ENCODE data around the gene MYBPH. TPM values are rescaled to one million over a fixed set of nuclear protein-coding genes. Genes with fewer than 3 reads are reported as not detected.
A peak's percentile ranks its signal among the peaks of the same experiment; 100 is the strongest.

MYBPH gene
- total RNA-seq, 3 donors from 2014 or later, result not detected

GRCh38 chr1:203177470-203178039, 1.9 kb upstream of the MYBPH start:
- ATAC-seq, result peak; percentile 28

GRCh38 chr1:203177036-203177405, 1.4 kb upstream of the MYBPH start:
- intact Hi-C loops (cut with DNase I, micrococcal nuclease), result no loop called here
- ATAC-seq (no peak), DNase-seq (no peak)
- H3K36me3 ChIP-seq (ENCODE audit: low read depth), result no peaks in the 10 kb centered on the region
- no peak overlapping the region for H3K4me3 ChIP-seq
- H3K4me1 ChIP-seq (ENCODE audit: low read depth), result no peaks in the 10 kb centered on the region
- no peaks in the 10 kb centered on the region for H3K9me3 ChIP-seq
- no peak for TF ChIP-seq CTCF (IDR thresholded peaks at IDR 0.05)

More at GRCh38 chr1:203177470-203178039, 1.9 kb upstream of the MYBPH start:
- intact Hi-C loops (cut with DNase I, micrococcal nuclease), result no loop called here
- no peaks in the 10 kb centered on the region for H3K36me3 ChIP-seq (ENCODE audit: low read depth)
- TF ChIP-seq CTCF (IDR thresholded peaks at IDR 0.05), result no peak
- DNase-seq, result no peak
- H3K9me3 ChIP-seq, result no peaks in the 10 kb centered on the region
- no peaks in the 10 kb centered on the region for H3K4me1 ChIP-seq (ENCODE audit: low read depth)
- no peak overlapping the region for H3K4me3 ChIP-seq

- Histone ChIP-seq H3K4me1 (ENCODE audit: low read depth) (no peaks in the 10 kb centered on the region), H3K4me3 (no peak overlapping the region), H3K9me3 (no peaks in the 10 kb centered on the region), H3K36me3 (ENCODE audit: low read depth) (no peaks in the 10 kb centered on the region)
- no peak for ATAC-seq
- no peak for TF ChIP-seq CTCF (IDR thresholded peaks at IDR 0.05)
- intact Hi-C loops (cut with DNase I, micrococcal nuclease), result no loop called here
- DNase-seq, result no peak
These were observed 828 bp upstream of the MYBPH start for GRCh38 chr1:203176273-203177035.

GRCh38 chr1:203175827-203176241, 208 bp upstream of the MYBPH start:
- no peak for ATAC-seq
- Histone ChIP-seq H3K4me3 (no peak overlapping the region), H3K36me3 (ENCODE audit: low read depth) (no peaks in the 10 kb centered on the region), H3K9me3 (no peaks in the 10 kb centered on the region), H3K4me1 (ENCODE audit: low read depth) (no peaks in the 10 kb centered on the region)
- intact Hi-C loops (cut with DNase I, micrococcal nuclease), result no loop called here
- DNase-seq, result no peak
- TF ChIP-seq CTCF (IDR thresholded peaks at IDR 0.05), result no peak

GRCh38 chr1:203174324-203174985, 1.2 kb downstream of the MYBPH start:
- intact Hi-C loops (cut with DNase I, micrococcal nuclease), result loop anchor here in 1 of 2 donors (5.0 kb wide), 1 partner anchor 132 kb away; no protein-coding TSS in a partner anchor
- no peaks in the 10 kb centered on the region for H3K4me1 ChIP-seq (ENCODE audit: low read depth)
- DNase-seq (no peak), ATAC-seq (no peak)
- H3K36me3 ChIP-seq (ENCODE audit: low read depth), result no peaks in the 10 kb centered on the region
- no peak overlapping the region for H3K4me3 ChIP-seq
- no peaks in the 10 kb centered on the region for H3K9me3 ChIP-seq
- TF ChIP-seq CTCF (IDR thresholded peaks at IDR 0.05), result no peak
